Measurements from ENCODE around the gene PADI1.

Gene PADI1

GRCh38 chr1:17212487-17213121 is 7.7 kb downstream of the PADI1 start (continued):
- no peak for TF ChIP-seq ZNF488 (tag by site-specific recombination; IDR thresholded peaks at IDR 0.05)
- no peak for TF ChIP-seq TCF7L2 (IDR thresholded peaks at IDR 0.05; ENCODE audit: borderline replicate concordance, low read depth, low read length)
- peak; percentile 92 for TF ChIP-seq ZNF341 (tag by site-specific recombination; IDR thresholded peaks at IDR 0.05; ENCODE audit: low read depth)
- TF ChIP-seq ZNF624 (tag by site-specific recombination; IDR thresholded peaks at IDR 0.05) = 0 out of 2 replicates have a peak, but pooled peaks have one; percentile 20
- TF ChIP-seq ZNF324 (tag by site-specific recombination; IDR thresholded peaks at IDR 0.05) = peak; percentile 76
- TF ChIP-seq ZNF426 (tag by site-specific recombination; IDR thresholded peaks at IDR 0.05) = no peak
- TF ChIP-seq ZNF366 (tag by site-specific recombination; conservative IDR thresholded peaks at IDR 0.05) = peak; percentile 73
- 0 out of 2 replicates have a peak, but pooled peaks have one; percentile 12 for TF ChIP-seq ZNF792 (tag by site-specific recombination; IDR thresholded peaks at IDR 0.05)
- TF ChIP-seq, protein P1, sequence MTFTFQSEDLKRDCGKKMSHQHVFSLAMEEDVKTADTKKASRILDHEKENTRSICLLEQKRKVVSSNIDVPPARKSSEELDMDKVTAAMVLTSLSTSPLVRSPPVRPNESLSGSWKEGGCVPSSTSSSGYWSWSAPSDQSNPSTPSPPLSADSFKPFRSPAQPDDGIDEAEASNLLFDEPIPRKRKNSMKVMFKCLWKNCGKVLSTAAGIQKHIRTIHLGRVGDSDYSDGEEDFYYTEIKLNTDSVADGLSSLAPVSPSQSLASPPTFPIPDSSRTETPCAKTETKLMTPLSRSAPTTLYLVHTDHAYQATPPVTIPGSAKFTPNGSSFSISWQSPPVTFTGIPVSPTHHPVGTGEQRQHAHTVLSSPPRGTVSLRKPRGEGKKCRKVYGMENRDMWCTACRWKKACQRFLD (tag by site-specific recombination; IDR thresholded peaks at IDR 0.05) = no peak
- no peak for TF ChIP-seq GFI1B (tag by site-specific recombination; IDR thresholded peaks at IDR 0.05)
- no peak for TF ChIP-seq ZNF791 (tag by site-specific recombination; IDR thresholded peaks at IDR 0.05)
- no peak for TF ChIP-seq ZNF510 (tag by site-specific recombination; IDR thresholded peaks at IDR 0.05; ENCODE audit: insufficient replicate concordance)
- TF ChIP-seq ZXDB (tag by site-specific recombination; IDR thresholded peaks at IDR 0.05) = 0 out of 2 replicates have a peak, but pooled peaks have one; percentile 53
- TF ChIP-seq HOXA7 (CRISPR knock-in tag; IDR thresholded peaks at IDR 0.05; ENCODE audit: borderline replicate concordance) = no peak
- peak; percentile 38; the same call in 1 of the 2 replicates for TF ChIP-seq ZNF768 (tag by site-specific recombination; IDR thresholded peaks at IDR 0.05)
- no peak for TF ChIP-seq ZNF777 (tag by site-specific recombination; IDR thresholded peaks at IDR 0.05; ENCODE audit: borderline replicate concordance)
- TF ChIP-seq INSM2 (tag by site-specific recombination; IDR thresholded peaks at IDR 0.05) = peak; percentile 65; the same call in 1 of the 2 replicates
- no peak for TF ChIP-seq ZNF514 (tag by site-specific recombination; IDR thresholded peaks at IDR 0.05)
- no peak for TF ChIP-seq ZNF37A (tag by site-specific recombination; IDR thresholded peaks at IDR 0.05)
- peak; percentile 42 for TF ChIP-seq OSR2 (tag by site-specific recombination; IDR thresholded peaks at IDR 0.05)
- TF ChIP-seq ZNF10 (tag by site-specific recombination; IDR thresholded peaks at IDR 0.05) = no peak
- TF ChIP-seq ZNF26 (tag by site-specific recombination; IDR thresholded peaks at IDR 0.05) = no peak
- no peak for TF ChIP-seq ZNF626 (tag by site-specific recombination; IDR thresholded peaks at IDR 0.05)
- TF ChIP-seq ZNF785 (tag by site-specific recombination; IDR thresholded peaks at IDR 0.05) = no peak
- TF ChIP-seq ZNF776 (tag by site-specific recombination; IDR thresholded peaks at IDR 0.05; ENCODE audit: borderline replicate concordance) = no peak
- peak; percentile 91 for TF ChIP-seq KLF9 (tag by site-specific recombination; IDR thresholded peaks at IDR 0.05; ENCODE audit: low read depth)
- TF ChIP-seq HOXD13 (CRISPR knock-in tag; IDR thresholded peaks at IDR 0.05; ENCODE audit: borderline replicate concordance) = no peak
- no peak for TF ChIP-seq ZNF707 (tag by site-specific recombination; IDR thresholded peaks at IDR 0.05)
- TF ChIP-seq ZNF132 (tag by site-specific recombination; IDR thresholded peaks at IDR 0.05; ENCODE audit: borderline replicate concordance) = no peak
- peak; percentile 54; the same call in 1 of the 2 replicates for TF ChIP-seq ZNF24 (tag by site-specific recombination; IDR thresholded peaks at IDR 0.05)
- TF ChIP-seq ZNF837 (tag by site-specific recombination; IDR thresholded peaks at IDR 0.05) = no peak
- TF ChIP-seq ZNF133 (tag by site-specific recombination; IDR thresholded peaks at IDR 0.05) = no peak
- TF ChIP-seq OVOL3 (tag by site-specific recombination; IDR thresholded peaks at IDR 0.05) = no peak
- no peak for TF ChIP-seq ZNF311 (tag by site-specific recombination; IDR thresholded peaks at IDR 0.05; ENCODE audit: borderline replicate concordance)
- no peak for TF ChIP-seq ZNF473 (tag by site-specific recombination; IDR thresholded peaks at IDR 0.05)

Measured in HEK293 (cell line).